ENCODE results near the gene LCN1. TPM values are rescaled to one million over a fixed set of nuclear protein-coding genes. Genes with fewer than 3 reads are reported as not detected.

LCN1 gene
- total and polyA plus RNA-seq, 2 of the 8 experiments (the other 6 are each of a cell fraction or from before 2014, with no cell fraction given), result not detected

DNA sequence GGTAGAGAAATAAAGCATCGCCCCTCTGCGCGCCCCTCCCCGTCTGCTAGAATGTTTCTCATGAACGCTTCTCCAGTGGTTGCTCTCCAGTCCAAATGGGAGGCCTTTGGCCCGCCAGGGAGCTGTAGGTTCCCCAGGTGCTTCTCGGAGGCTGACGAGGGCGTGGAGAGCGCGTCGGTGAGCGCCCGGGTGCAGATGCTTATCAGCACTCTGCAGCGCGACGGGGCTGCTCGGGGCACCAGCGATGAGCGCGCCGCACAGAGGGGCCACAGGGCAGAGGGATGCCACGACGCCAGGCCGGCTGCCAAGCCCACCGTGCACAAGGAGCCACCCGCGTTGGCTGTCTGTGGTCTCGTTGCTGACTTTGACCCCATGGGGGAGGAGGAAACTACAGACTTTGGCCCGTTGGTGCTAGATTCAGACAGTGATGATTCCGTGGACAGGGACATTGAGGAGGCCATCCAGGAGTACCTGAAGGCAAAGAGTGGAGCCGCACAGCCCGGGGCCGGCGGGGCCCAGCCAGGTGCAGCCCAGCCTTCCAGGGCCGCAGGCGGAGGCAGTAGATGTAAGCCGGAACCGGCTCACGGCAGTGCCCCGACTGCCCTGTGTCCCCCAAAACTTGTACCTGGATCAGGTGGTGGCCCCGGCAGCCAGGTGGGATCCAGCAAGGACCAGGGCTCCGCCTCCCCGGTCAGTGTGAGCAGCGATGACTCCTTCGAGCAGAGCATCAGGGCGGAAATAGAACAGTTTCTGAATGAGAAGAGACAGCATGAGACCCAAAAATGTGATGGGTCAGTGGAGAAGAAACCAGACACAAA, 36.6 kb upstream of the LCN1 start (continued):
- TF ChIP-seq BCL11A (IDR thresholded peaks at IDR 0.05; ENCODE audit: low read depth in 2 of 2, low read length in 2 of 2), result no peak
- TF ChIP-seq BRCA1 (IDR thresholded peaks at IDR 0.05; ENCODE audit: low read depth, low read length), result no peak
- no peak for TF ChIP-seq RAD21 (IDR thresholded peaks at IDR 0.05 in 1 of 2, conservative IDR thresholded peaks at IDR 0.05 in 1 of 2; ENCODE audit: low read depth in 2 of 2, low read length in 2 of 2)
- no peak for TF ChIP-seq CEBPB (IDR thresholded peaks at IDR 0.05; ENCODE audit: low read depth, low read length)

All from H1 (cell line).